Esophagus muscularis mucosa (tissue), 4 donors: ENCODE results near the gene PBX4. TPM values are rescaled to one million over a fixed set of nuclear protein-coding genes. Genes with fewer than 3 reads are reported as not detected.

Experiments
- DNase-seq: peaks from one replicate; pipeline ENCODE4 v3.0.0-alpha.2; 2017; ENCODE audit errors: extremely low spot score
- H3K27ac ChIP-seq, 4 donors: fragments of 200-600 bp; sonication (generic); replicated peaks in 1 of 4; 1 replicate in 3 of 4; 2 replicates in 1 of 4; pipeline ENCODE4 v1.5.1; 2016 to 2019; ENCODE audit warnings: mild to moderate bottlenecking in 1 of 4
- H3K27me3 ChIP-seq, 4 donors: fragments of 200-600 bp; sonication (generic); one replicate each; pipeline versions ENCODE4 v1.5.1 to v1.6.0; 2016 to 2019
- H3K36me3 ChIP-seq, 4 donors: fragments of 200-600 bp; sonication (generic); one replicate each; pipeline ENCODE4 v1.5.1; 2016 to 2019
- H3K4me1 ChIP-seq, 4 donors: fragments of 200-600 bp; sonication (generic); one replicate each; pipeline ENCODE4 v1.5.1; 2016 to 2019
- H3K4me3 ChIP-seq, 4 donors: fragments of 200-600 bp; sonication (generic); 1 replicate in 2 of 4; 2 replicates in 2 of 4; pipeline ENCODE4 v1.5.1; 2016 to 2019; ENCODE audit warnings: mild to moderate bottlenecking in 4 of 4, moderate library complexity in 1 of 4
- H3K9me3 ChIP-seq, 4 donors: fragments of 200-600 bp; sonication (generic); 1 replicate in 3 of 4; 2 replicates in 1 of 4; pipeline ENCODE4 v1.5.1; 2016 to 2019
- CTCF ChIP-seq, 3 experiments: fragments of 200-600 bp in 2 of 3; fragments of 450-650 bp in 1 of 3; sonication (generic) in 2 of 3; IDR thresholded peaks; one replicate each; pipeline ENCODE4 v1.5.1; 2017 to 2019; ENCODE audit warnings: antibody characterized with exemption in 3 of 3, mild to moderate bottlenecking in 2 of 3, moderate library complexity in 1 of 3
- EP300 ChIP-seq: sonication (generic); formaldehyde crosslinking; IDR thresholded peaks from one replicate; pipeline ENCODE4 v1.6.1; 2017; ENCODE audit warnings: antibody characterized with exemption
- POLR2A ChIP-seq: fragments of 450-650 bp; IDR thresholded peaks from one replicate; pipeline ENCODE4 v1.6.1; 2017; ENCODE audit warnings: antibody characterized with exemption, moderate library complexity, mild to moderate bottlenecking, low read depth
- POLR2AphosphoS5 ChIP-seq, 2 donors: sonication (generic); formaldehyde crosslinking; IDR thresholded peaks; one replicate each; pipeline ENCODE4 v1.6.1; 2017; ENCODE audit warnings: antibody characterized with exemption in 2 of 2
- WGBS: methylation state at CpG from one replicate; pipeline ENCODE4 v1.1.5; 2018; 5-methylcytosine and 5-hydroxymethylcytosine counted together
- intact Hi-C: fragments of 100-400 bp; cut with DNase I; formaldehyde crosslinking; loops from one replicate; pipeline ENCODE4 v1.15.1; 2023
- total RNA-seq, 4 donors: library from RNA; depleted of rRNA; stranded (reverse); fragments of >200 nt; gene quantifications; one replicate each; pipeline versions ENCODE4 v1.1.0 to v1.2.1, GENCODE V29; 2016

PBX4 gene
- total RNA-seq, 4 donors from 2014 or later: 0.66 to 3.7 (median 0.98) TPM; not detected in 1

GRCh38 chr19:19594381-19594780 is 24.1 kb downstream of the PBX4 start:
- no peaks in the 10 kb centered on the region for H3K36me3 ChIP-seq
- intact Hi-C loops: no loop called here
- 91% methylated on average over 4 of the region's 4 CpGs for WGBS
- peaks cover 4 to 14% (median 13%) of the 10 kb centered on the region in 4 donors for H3K4me1 ChIP-seq
- TF ChIP-seq POLR2AphosphoS5 (IDR thresholded peaks at IDR 0.05) (no peak), POLR2A (no peak), EP300 (no peak), CTCF (IDR thresholded peaks at IDR 0.05) (no peak)
- no peak for DNase-seq
- no peak overlapping the region for H3K4me3 ChIP-seq
- H3K9me3 ChIP-seq: no peaks in the 10 kb centered on the region
- no peaks in the 10 kb centered on the region for H3K27me3 ChIP-seq
- H3K27ac ChIP-seq: no peak overlapping the region

GRCh38 chr19:19592690-19593089 is 25.8 kb downstream of the PBX4 start:
- Histone ChIP-seq H3K36me3 (no peaks in the 10 kb centered on the region), H3K9me3 (no peaks in the 10 kb centered on the region), H3K4me1 (peaks cover 4 to 14% (median 13%) of the 10 kb centered on the region in 4 donors), H3K27ac (no peak overlapping the region), H3K4me3 (no peak overlapping the region), H3K27me3 (no peaks in the 10 kb centered on the region)
- no peak for DNase-seq
- 100% methylated on average over 10 of the region's 10 CpGs for WGBS
- intact Hi-C loops: no loop called here
- TF ChIP-seq POLR2A: no peak
- TF ChIP-seq EP300: no peak
- TF ChIP-seq POLR2AphosphoS5 (IDR thresholded peaks at IDR 0.05): no peak
- TF ChIP-seq CTCF (IDR thresholded peaks at IDR 0.05): no peak

- TF ChIP-seq CTCF (IDR thresholded peaks at IDR 0.05) (no peak), POLR2A (no peak), POLR2AphosphoS5 (IDR thresholded peaks at IDR 0.05) (no peak), EP300 (no peak)
- intact Hi-C loops: no loop called here
- WGBS: 45% methylated on average over 8 of the region's 13 CpGs
- Histone ChIP-seq H3K36me3 (no peaks in the 10 kb centered on the region), H3K27ac (peak overlapping the region; percentile 23 to 60 (median 34)), H3K9me3 (no peaks in the 10 kb centered on the region), H3K4me3 (peak overlapping the region in 1 of 4 donors; percentile 6), H3K4me1 (peaks cover 4 to 14% (median 13%) of the 10 kb centered on the region in 4 donors), H3K27me3 (no peaks in the 10 kb centered on the region)
- no peak for DNase-seq
These were observed 27.2 kb downstream of the PBX4 start for GRCh38 chr19:19591133-19591825.

GRCh38 chr19:19588546-19588945 is 29.9 kb downstream of the PBX4 start:
- WGBS: 92% methylated on average over 2 of the region's 2 CpGs
- peaks cover 4 to 14% (median 13%) of the 10 kb centered on the region in 4 donors for H3K4me1 ChIP-seq
- H3K27ac ChIP-seq: no peak overlapping the region
- TF ChIP-seq EP300 (no peak), POLR2AphosphoS5 (IDR thresholded peaks at IDR 0.05) (no peak), POLR2A (no peak), CTCF (IDR thresholded peaks at IDR 0.05) (no peak)
- H3K4me3 ChIP-seq: no peak overlapping the region
- intact Hi-C loops: no loop called here
- no peaks in the 10 kb centered on the region for H3K27me3 ChIP-seq
- no peaks in the 10 kb centered on the region for H3K36me3 ChIP-seq
- DNase-seq: no peak
- no peaks in the 10 kb centered on the region for H3K9me3 ChIP-seq

- 91% methylated on average over 5 of the region's 5 CpGs for WGBS
- peaks cover 4 to 14% (median 13%) of the 10 kb centered on the region in 4 donors for H3K4me1 ChIP-seq
- intact Hi-C loops: no loop called here
- no peak overlapping the region for H3K27ac ChIP-seq
- no peak overlapping the region for H3K4me3 ChIP-seq
- H3K9me3 ChIP-seq: no peaks in the 10 kb centered on the region
- DNase-seq: no peak
- peaks cover 0 to 3% (median 0%) of the 10 kb centered on the region in 4 donors for H3K27me3 ChIP-seq
- no peaks in the 10 kb centered on the region for H3K36me3 ChIP-seq
- TF ChIP-seq EP300 (no peak), POLR2A (no peak), CTCF (IDR thresholded peaks at IDR 0.05) (no peak), POLR2AphosphoS5 (IDR thresholded peaks at IDR 0.05) (no peak)
These were observed 30.7 kb downstream of the PBX4 start for GRCh38 chr19:19587771-19588170.
